NCI-H524 treated with DMSO at 0.1 percent for 48 hours (cell line): ENCODE data around the gene MOB2.

Experiments used
- DNase-seq: peaks from one replicate; lab custom pipeline; 2025; lab: John Stamatoyannopoulos, UW

The MOB2 gene

DNA sequence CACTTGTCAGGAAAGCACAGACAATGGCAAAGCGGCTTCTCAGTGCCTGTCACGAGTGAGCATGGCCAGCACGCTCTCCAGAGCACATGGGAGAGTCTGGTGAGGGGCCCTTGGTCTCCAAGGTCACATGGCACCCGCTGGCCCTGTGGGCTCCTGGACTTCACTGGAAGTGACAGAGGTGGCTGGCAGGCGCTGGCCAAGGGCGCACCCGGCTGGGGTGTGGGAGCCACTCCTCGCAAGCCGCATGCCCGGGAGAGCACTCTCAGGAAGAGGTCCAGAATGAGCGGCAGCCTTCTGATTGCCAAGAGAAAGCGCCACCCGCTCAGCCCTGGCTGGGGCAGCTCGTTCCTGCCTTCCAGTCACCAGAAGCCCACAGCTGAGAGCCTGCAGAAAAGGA, 17.1 kb upstream of the MOB2 start:
- no peak for DNase-seq

DNA sequence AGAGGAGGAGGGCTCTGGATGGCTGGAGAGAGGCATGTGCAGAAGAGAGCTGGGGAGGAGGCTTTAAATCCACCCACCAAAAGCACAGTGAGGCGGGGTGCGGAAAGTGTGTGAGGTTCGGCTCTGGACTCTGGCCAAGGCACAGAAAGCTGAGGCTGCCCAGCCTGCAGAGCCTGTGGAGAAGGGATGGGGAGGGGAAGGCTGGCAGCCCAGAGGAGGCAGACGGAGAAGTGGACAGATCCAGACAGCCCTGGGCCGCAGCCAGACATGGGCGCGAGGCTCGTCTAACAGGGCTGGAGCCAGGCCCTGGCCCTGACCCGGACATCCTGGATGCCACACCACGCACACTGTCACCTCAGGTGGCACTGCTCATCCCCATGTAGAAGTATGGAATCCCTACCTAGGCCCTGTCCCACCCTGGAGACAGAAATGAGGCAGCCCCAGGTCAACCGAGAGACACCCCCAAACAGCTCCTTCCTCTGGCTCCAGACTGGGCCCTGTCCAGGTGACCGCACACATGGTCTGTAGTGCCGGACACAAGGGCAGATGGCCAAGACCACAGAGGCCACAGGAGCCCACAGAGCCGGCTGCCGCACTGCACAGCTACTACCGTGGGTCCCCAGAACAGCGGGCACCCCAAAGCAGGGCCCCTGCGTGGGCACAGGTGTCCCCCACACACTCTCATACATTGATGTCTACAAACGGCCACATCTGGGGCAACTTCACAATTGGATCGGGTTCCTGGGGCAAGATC, 16.6 kb upstream of the MOB2 start:
- no peak for DNase-seq

DNA sequence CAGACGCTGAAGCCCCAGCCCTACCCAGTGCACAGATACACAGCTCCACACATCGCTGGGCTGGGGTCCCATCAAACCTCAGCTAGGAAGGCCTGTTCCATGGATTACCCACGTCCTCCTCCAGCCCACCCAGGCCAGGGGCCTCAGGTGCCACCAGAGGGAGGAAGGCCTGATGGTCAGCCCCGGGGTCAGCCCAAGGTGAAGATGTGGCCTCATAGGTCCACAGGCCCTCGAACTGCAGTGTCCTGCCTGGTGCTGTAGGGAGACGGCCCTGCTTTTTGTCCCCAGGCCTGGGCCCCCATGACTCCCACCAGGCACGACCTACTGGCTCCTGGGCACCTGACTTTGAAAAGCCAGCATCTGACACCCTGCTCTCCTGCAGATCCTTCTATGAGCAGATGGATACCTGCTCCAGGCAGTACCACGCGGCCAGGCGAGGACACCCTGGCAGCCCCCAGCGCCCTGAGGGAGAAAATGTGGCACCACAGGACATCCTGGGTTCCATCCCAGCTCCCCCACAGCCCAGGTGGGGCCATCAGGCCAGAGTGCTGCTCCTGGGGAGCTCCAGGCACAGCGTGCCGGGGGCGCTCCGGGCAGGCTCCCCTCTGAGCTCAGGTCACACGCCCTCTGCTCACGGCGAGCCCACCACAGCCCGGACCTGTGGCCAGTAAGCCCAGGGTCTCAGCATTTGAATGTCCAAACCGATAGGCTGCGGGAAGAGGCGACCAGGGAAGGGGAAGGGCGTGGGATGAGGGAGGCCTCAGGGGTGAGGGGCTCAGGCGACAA, 15.8 kb upstream of the MOB2 start:
- no peak for DNase-seq

- no peak for DNase-seq
These were observed 15.0 kb upstream of the MOB2 start for GRCh38 chr11:1501421-1502167.

GRCh38 chr11:1500466-1501420, 14.2 kb upstream of the MOB2 start:
- DNase-seq: no peak

DNA sequence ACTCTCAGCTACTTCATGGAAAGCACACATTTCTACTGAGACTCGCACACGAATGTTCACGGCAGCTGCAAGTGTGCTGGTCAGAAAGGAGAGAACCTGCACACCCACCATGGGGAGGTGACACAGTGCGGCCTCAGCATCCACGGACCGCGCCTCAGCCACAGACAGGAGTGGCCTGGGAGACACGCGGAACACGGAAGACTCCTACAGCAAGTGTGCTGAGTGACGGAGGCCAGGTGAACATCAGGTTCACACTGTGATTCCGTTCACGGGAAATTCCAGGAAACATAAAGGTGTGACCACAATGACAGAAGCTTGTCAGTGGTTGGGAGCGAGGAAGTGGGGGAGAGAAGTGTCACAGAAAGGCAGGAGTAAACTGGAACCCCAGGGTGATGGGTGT, 13.3 kb upstream of the MOB2 start:
- no peak for DNase-seq

GRCh38 chr11:1499261-1499890, 12.8 kb upstream of the MOB2 start:
- DNase-seq: no peak

DNA sequence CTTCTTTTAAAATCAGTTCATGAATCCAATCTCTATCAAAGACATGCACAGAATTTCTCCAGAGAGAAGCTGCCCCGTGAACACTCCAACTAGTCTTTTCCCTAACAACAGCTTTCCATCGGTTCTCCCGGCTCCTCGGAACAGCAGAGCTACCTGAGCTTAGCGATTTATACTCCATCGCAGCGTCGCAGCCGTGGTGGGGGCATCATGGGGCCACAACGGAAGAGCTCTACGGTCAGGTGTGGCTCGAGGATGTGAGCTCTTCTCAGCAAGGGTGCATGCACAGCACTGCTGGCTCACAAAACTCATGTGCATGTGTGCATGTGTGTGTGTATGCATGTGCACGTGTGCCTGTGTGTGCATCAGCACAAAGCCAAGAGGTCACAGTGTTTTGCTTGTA, 11.7 kb upstream of the MOB2 start:
- no peak for DNase-seq

- no peak for DNase-seq
These were observed 11.0 kb upstream of the MOB2 start for GRCh38 chr11:1497600-1497999.

DNA sequence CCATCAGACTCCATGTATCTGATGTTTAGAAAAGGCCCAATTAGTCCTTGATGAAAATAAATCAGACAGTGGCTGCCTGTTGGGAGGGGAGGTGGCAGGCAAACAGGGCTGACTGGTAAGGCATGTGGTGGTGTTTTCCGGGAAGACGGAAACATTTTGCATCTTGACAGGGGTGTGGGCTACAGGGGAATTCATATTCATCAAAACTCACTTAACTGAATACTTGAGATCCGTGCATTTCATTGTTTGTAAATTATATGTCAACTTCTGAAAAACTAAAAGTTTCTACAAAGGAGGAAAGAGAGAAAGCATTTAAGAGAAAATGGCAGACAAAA, 10.1 kb upstream of the MOB2 start:
- no peak for DNase-seq

DNA sequence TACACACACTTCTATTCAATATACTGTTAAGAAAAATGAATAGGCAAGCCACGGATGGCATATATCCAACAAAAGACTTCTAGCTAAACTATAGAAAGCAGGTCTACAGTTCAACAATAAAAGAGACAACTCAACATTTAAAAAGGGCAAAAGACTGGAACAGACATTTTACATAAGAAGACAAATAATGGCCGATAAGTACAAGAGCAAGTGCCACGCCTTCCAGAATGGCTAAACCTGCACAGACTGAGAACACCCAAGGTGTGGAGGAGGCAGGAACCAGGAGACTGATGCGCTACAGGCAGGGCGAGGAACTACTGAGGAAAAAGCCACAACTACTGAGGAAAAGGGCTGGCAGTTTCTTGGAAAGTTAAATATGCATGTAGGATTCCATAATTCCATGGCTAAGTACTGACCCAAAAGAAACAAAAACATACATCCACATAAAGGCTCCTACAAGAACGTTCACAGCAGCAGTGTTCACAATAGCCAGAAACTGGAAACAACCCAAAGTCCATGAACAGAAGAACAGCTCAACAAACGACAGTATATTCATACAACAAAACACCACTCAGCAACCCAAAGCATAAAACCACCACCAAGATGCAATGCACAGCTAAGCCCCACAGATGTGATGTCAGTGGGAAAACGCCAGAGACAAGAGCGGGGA, 9.6 kb upstream of the MOB2 start:
- DNase-seq: no peak

DNA sequence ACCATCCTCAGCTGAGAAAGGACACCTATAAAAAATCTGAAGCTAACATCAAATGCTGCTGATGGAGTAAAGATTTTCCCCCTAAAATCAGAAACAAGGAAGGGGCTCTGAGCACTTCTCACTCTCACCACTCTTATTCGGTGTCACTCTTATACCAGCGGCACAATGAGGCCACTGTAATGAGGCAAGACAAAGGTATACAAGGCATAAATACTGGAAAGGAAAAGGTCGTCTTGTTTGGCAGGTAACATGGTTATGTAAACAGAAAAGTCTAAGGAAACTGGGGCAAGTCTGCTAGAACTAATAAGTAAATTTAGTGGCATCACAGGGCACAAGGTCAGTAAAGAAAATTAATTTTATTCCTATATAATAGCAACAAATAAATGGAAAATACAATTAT, 8.1 kb upstream of the MOB2 start:
- no peak for DNase-seq

GRCh38 chr11:1493650-1494244, 7.2 kb upstream of the MOB2 start:
- DNase-seq: no peak

GRCh38 chr11:1491379-1491778, 4.8 kb upstream of the MOB2 start:
- no peak for DNase-seq

DNA sequence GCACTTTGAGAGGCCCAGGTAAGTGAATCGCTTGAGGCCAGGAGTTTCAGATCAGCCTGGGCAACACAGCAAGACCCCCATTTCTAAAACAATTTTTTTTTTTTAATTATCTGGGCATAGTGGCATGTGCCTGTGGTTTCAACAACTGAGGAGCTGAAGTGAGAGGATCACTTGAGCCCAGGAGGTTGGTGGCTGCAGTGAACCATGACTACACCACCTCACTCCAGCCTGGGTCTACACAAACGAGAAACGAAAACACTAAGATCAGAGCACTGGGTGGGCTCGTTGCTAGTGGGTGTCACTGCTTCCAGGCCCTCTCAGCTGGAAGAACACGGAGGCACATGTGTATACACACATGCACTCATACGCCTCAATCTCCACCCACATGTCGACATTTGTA, 4.1 kb upstream of the MOB2 start:
- DNase-seq: no peak

GRCh38 chr11:1488575-1489180, 2.1 kb upstream of the MOB2 start:
- DNase-seq: no peak

- DNase-seq: no peak
These were observed 1.4 kb upstream of the MOB2 start for GRCh38 chr11:1487851-1488574.

- DNase-seq: no peak
These were observed 692 bp upstream of the MOB2 start for GRCh38 chr11:1487091-1487850.

DNA sequence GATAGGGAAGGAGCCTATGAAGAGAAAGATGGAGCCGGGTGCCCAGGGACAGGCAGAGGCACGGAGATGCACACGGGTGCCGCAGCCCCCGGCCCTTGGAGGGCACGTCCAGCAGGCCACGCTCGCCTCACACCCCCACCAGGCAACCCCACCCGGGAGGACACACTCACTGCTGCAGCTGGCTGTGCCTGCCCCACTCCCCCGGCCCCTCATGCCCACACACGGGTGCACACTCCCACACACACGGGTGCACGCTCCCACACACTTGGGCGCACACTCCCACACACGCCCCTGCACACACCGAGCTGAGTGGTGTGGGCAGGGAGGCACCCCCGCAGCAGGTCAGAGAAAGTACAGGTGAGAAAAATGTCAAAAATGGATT, 1.1 kb downstream of the MOB2 start:
- no peak for DNase-seq
